Neuron (in vitro differentiated cells): ENCODE measurements around the gene JAK2.
"Not testable (repeated sequence)": the region's sequence is repeated elsewhere in the genome, so short reads cannot be mapped to it uniquely, and the experiment has no call there.

ENCODE experiments used
- H2AFZ ChIP-seq: one replicate; pipeline ENCODE4 v1.6.1; 2013; ENCODE audit warnings: low read depth, mild to moderate bottlenecking, inconsistent platforms, low read length, moderate library complexity
- H3K27me3 ChIP-seq: one replicate; pipeline ENCODE4 v1.6.1; 2013; ENCODE audit warnings: low read length; ENCODE audit not compliant: insufficient read depth
- H3K36me3 ChIP-seq: one replicate; pipeline ENCODE4 v1.6.1; 2013; ENCODE audit warnings: low read length; ENCODE audit not compliant: insufficient read depth
- H3K4me1 ChIP-seq: one replicate; pipeline ENCODE4 v1.6.1; 2013; ENCODE audit warnings: low read length; ENCODE audit not compliant: insufficient read depth
- H3K4me3 ChIP-seq: 2 replicates; pipeline ENCODE4 v1.5.1; 2013; ENCODE audit warnings: mild to moderate bottlenecking, low read length, moderate library complexity
- H3K9me3 ChIP-seq: one replicate; pipeline ENCODE4 v1.6.1; 2013; ENCODE audit warnings: low read length

The JAK2 gene

GRCh38 chr9:5095795-5096194 lies 110.7 kb downstream of the JAK2 start:
- no peaks in the 10 kb centered on the region for H3K27me3 ChIP-seq
- H2AFZ ChIP-seq: no peak overlapping the region
- no peaks in the 10 kb centered on the region for H3K9me3 ChIP-seq
- no peak overlapping the region for H3K4me3 ChIP-seq
- H3K36me3 ChIP-seq: peaks cover 4% of the 10 kb centered on the region
- no peaks in the 10 kb centered on the region for H3K4me1 ChIP-seq

- Histone ChIP-seq H3K36me3 (peaks cover 9% of the 10 kb centered on the region), H3K27me3 (no peaks in the 10 kb centered on the region)
Measured at GRCh38 chr9:5099466-5099865, 114.4 kb downstream of the JAK2 start.

GRCh38 chr9:5101127-5101526 lies 116.1 kb downstream of the JAK2 start:
- not testable (repeated sequence) for H3K27me3 ChIP-seq, H3K36me3 ChIP-seq, H3K4me1 ChIP-seq, H3K9me3 ChIP-seq, H2AFZ ChIP-seq, H3K4me3 ChIP-seq

More at GRCh38 chr9:5099466-5099865, 114.4 kb downstream of the JAK2 start:
- Histone ChIP-seq H3K4me1 (no peaks in the 10 kb centered on the region), H2AFZ (no peak overlapping the region), H3K9me3 (peaks cover 2% of the 10 kb centered on the region), H3K4me3 (no peak overlapping the region)

GRCh38 chr9:5106517-5106916 lies 121.4 kb downstream of the JAK2 start:
- not testable (repeated sequence) for H3K27me3 ChIP-seq, H3K9me3 ChIP-seq, H3K36me3 ChIP-seq, H3K4me3 ChIP-seq, H2AFZ ChIP-seq, H3K4me1 ChIP-seq

- Histone ChIP-seq H3K4me3 (no peak overlapping the region), H3K36me3 (peaks cover 13% of the 10 kb centered on the region), H3K27me3 (no peaks in the 10 kb centered on the region), H3K4me1 (no peaks in the 10 kb centered on the region), H3K9me3 (peaks cover 15% of the 10 kb centered on the region), H2AFZ (no peak overlapping the region)
Measured at GRCh38 chr9:5110867-5111681, 126.0 kb downstream of the JAK2 start.

GRCh38 chr9:5111696-5112095 lies 126.6 kb downstream of the JAK2 start:
- no peaks in the 10 kb centered on the region for H3K4me1 ChIP-seq
- H2AFZ ChIP-seq: no peak overlapping the region
- H3K4me3 ChIP-seq: no peak overlapping the region
- H3K36me3 ChIP-seq: peaks cover 13% of the 10 kb centered on the region
- no peaks in the 10 kb centered on the region for H3K27me3 ChIP-seq
- H3K9me3 ChIP-seq: peaks cover 15% of the 10 kb centered on the region

GRCh38 chr9:5112109-5112592 lies 127.1 kb downstream of the JAK2 start:
- Histone ChIP-seq H2AFZ (no peak overlapping the region), H3K4me3 (no peak overlapping the region), H3K9me3 (peaks cover 15% of the 10 kb centered on the region), H3K36me3 (peaks cover 13% of the 10 kb centered on the region), H3K4me1 (no peaks in the 10 kb centered on the region), H3K27me3 (no peaks in the 10 kb centered on the region)

- Histone ChIP-seq H3K4me3 (no peak overlapping the region), H3K9me3 (peaks cover 15% of the 10 kb centered on the region), H3K27me3 (no peaks in the 10 kb centered on the region), H2AFZ (no peak overlapping the region), H3K36me3 (peaks cover 13% of the 10 kb centered on the region), H3K4me1 (no peaks in the 10 kb centered on the region)
Measured at GRCh38 chr9:5112646-5113045, 127.6 kb downstream of the JAK2 start.

GRCh38 chr9:5113523-5113922 lies 128.5 kb downstream of the JAK2 start:
- no peak overlapping the region for H3K4me3 ChIP-seq
- peaks cover 15% of the 10 kb centered on the region for H3K9me3 ChIP-seq
- no peak overlapping the region for H2AFZ ChIP-seq
- no peaks in the 10 kb centered on the region for H3K27me3 ChIP-seq
- H3K36me3 ChIP-seq: peaks cover 13% of the 10 kb centered on the region
- no peaks in the 10 kb centered on the region for H3K4me1 ChIP-seq

GRCh38 chr9:5113994-5114748 lies 129.1 kb downstream of the JAK2 start:
- no peaks in the 10 kb centered on the region for H3K4me1 ChIP-seq
- peaks cover 13% of the 10 kb centered on the region for H3K36me3 ChIP-seq
- H3K27me3 ChIP-seq: no peaks in the 10 kb centered on the region
- H2AFZ ChIP-seq: no peak overlapping the region
- H3K4me3 ChIP-seq: no peak overlapping the region
- peaks cover 15% of the 10 kb centered on the region for H3K9me3 ChIP-seq

- Histone ChIP-seq H3K4me3 (no peak overlapping the region), H2AFZ (no peak overlapping the region), H3K27me3 (no peaks in the 10 kb centered on the region), H3K36me3 (peaks cover 7% of the 10 kb centered on the region), H3K9me3 (no peaks in the 10 kb centered on the region), H3K4me1 (no peaks in the 10 kb centered on the region)
Measured at GRCh38 chr9:5122116-5122515, 137.0 kb downstream of the JAK2 start.

- Histone ChIP-seq H3K9me3 (no peaks in the 10 kb centered on the region), H3K4me3 (no peak overlapping the region), H3K36me3 (peaks cover 7% of the 10 kb centered on the region), H3K27me3 (no peaks in the 10 kb centered on the region), H3K4me1 (no peaks in the 10 kb centered on the region), H2AFZ (no peak overlapping the region)
Measured at GRCh38 chr9:5122516-5122915, 137.4 kb downstream of the JAK2 start.

GRCh38 chr9:5140151-5140550 lies 155.1 kb downstream of the JAK2 start:
- Histone ChIP-seq H3K27me3 (no peaks in the 10 kb centered on the region), H3K4me1 (no peaks in the 10 kb centered on the region), H3K36me3 (no peaks in the 10 kb centered on the region), H2AFZ (no peak overlapping the region), H3K4me3 (no peak overlapping the region), H3K9me3 (no peaks in the 10 kb centered on the region)
